Lung (tissue), 12 donors: Measurements from ENCODE around the gene MFSD1. TPM values are rescaled to one million over a fixed set of nuclear protein-coding genes. Genes with fewer than 3 reads are reported as not detected.

Experiments
- ATAC-seq: fragments of 200-7000 bp; cut with Tn5 transposase; one replicate; pipeline ENCODE4 v1.9.1; 2020; ENCODE audit warnings: moderate number of reproducible peaks; ENCODE audit not compliant: insufficient read depth, low FRiP score
- DNase-seq, 3 donors: peaks; one replicate each; pipeline ENCODE4 v3.0.0-alpha.2; 2013 to 2017
- H3K27ac ChIP-seq, 2 donors: one replicate each; pipeline ENCODE4 v1.5.1; 2013; ENCODE audit warnings: mild to moderate bottlenecking in 2 of 2, moderate library complexity in 2 of 2, control low read depth in 1 of 2, inconsistent platforms in 1 of 2, low read depth in 1 of 2, low read length in 1 of 2
- H3K27me3 ChIP-seq, 3 donors: one replicate each; pipeline ENCODE4 v1.5.1; 2013; ENCODE audit warnings: low read length in 2 of 3; ENCODE audit not compliant: control insufficient read depth in 3 of 3, insufficient read depth in 3 of 3
- H3K36me3 ChIP-seq, 4 donors: one replicate each; pipeline ENCODE4 v1.5.1; 2013; ENCODE audit warnings: low read length in 4 of 4, mild to moderate bottlenecking in 1 of 4, moderate library complexity in 1 of 4; ENCODE audit not compliant: control insufficient read depth in 4 of 4, insufficient read depth in 4 of 4
- H3K4me1 ChIP-seq, 5 donors: one replicate each; pipeline ENCODE4 v1.5.1; 2013; ENCODE audit warnings: low read length in 5 of 5, mild to moderate bottlenecking in 2 of 5, moderate library complexity in 1 of 5; ENCODE audit not compliant: control insufficient read depth in 5 of 5, insufficient read depth in 5 of 5
- H3K4me3 ChIP-seq: one replicate; pipeline ENCODE4 v1.5.1; 2013; ENCODE audit warnings: mild to moderate bottlenecking, control low read depth, moderate library complexity
- H3K9ac ChIP-seq, 2 donors: one replicate each; pipeline ENCODE4 v1.5.1; 2013; ENCODE audit warnings: low read length in 2 of 2, control low read depth in 1 of 2; ENCODE audit not compliant: insufficient read depth in 1 of 2
- H3K9me3 ChIP-seq, 4 donors: one replicate each; pipeline ENCODE4 v1.5.1; 2013; ENCODE audit warnings: low read length in 3 of 4, mild to moderate bottlenecking in 1 of 4, moderate library complexity in 1 of 4; ENCODE audit not compliant: control insufficient read depth in 4 of 4, insufficient read depth in 3 of 4
- CTCF ChIP-seq: IDR thresholded peaks from 2 replicates; pipeline ENCODE4 v1.5.1; 2012; ENCODE audit warnings: mild to moderate bottlenecking; ENCODE audit errors: control extremely low read depth, extremely low read depth
- WGBS, 2 donors: extraction: QIAGEN DNeasy Blood & Tissue Kit; methylation state at CpG; one replicate each; pipeline ENCODE4 v1.1.7; 2013; 5-methylcytosine and 5-hydroxymethylcytosine counted together
- polyA plus RNA-seq, 2 donors: library from polyadenylated mRNA; stranded (reverse); fragments of 200-250 nt; gene quantifications; one replicate each; pipeline ENCODE4 v1.2.1, GENCODE V29; 2013
- total RNA-seq, 2 donors: library from RNA; depleted of rRNA in 1 of 2; stranded (reverse); fragments of >200 nt in 1 of 2; gene quantifications; one replicate each; pipeline ENCODE4 v1.2.1, GENCODE V29; 2014 to 2021
- donor health status: control.
- donor health status: control.
- donor health status: Bipolar disorder and iron deficiency.
- donor health status: healthy.
- donor health status: DM: yes; HTN: yes; CAD: no.

MFSD1 gene
- total and polyA plus RNA-seq, 4 donors: 25.8 to 143 (median 93.3) TPM

DNA sequence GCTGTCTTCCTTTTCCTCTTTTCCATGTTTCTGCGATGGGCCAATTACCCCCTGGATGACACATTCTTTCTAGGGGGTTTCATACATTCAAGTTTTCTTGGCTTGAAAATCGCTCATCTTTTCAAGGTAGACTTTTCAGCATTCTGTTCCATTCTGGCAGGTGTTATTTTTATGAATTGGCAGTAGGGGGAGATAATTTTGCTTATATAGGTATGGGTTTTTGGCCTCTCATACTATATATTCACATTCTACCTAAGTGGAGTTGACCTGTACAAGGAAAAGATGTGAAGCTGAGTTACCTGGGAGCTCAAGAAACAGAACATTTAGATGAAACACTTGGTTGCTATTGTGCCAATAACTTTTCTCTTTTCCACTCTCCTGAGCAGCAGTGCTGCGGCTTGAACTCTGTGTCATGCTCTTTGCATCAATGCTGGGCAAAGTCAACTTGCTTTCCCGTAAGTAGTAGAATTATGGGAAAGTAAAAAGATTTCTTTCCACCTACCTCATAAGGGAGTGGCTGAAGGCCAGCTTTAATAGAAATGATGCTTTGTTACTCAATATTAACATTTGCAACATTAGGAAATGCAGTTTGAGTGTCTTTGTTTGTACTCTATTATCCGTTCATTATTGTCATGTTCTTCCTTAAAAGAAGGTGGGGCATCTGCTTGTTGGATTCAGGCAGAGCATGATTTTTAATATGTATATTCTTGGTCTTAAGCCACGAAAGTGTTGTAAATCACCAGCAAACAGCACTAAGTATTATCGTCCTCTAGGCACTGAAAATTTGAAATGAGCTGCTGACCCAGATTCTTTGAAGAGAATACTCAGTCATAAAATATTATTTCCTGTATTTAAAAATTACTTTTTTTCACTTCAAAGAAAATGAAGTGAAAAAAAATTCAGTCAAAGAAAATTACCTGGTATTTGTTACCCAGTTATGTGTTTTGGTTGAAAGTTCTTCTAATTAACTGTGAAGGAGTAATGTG, 27.7 kb upstream of the MFSD1 start:
- ATAC-seq: no peak

DNA sequence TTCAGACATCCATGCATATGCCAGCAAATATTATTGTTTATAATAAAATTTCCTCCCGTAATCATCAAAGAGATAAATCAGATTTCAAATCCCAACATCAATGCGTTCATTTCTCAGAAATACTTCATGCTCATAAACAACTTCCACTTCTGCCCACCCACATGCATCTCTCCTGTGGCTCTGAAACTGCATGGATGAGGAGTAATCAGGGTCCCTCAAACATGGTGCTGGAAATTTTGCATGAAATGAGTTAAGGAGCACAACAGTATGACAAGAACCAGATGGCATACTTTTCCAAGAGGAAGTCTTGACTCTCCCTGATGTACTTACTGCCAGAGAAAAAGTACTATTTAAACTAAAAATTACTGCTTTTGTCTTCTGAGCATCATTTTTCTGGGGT, 26.9 kb upstream of the MFSD1 start:
- ATAC-seq: no peak
- Histone ChIP-seq H3K9ac (no peak overlapping the region), H3K4me3 (no peak overlapping the region), H3K36me3 (peaks cover 0 to 4% (median 1%) of the 10 kb centered on the region in 4 donors), H3K27ac (no peak overlapping the region), H3K9me3 (no peaks in the 10 kb centered on the region), H3K27me3 (no peaks in the 10 kb centered on the region), H3K4me1 (peaks cover 0 to 81% (median 22%) of the 10 kb centered on the region in 5 donors)
- WGBS, 2 donors: 55 to 80% methylated on average over 2 of the region's 2 CpGs
- no peak for TF ChIP-seq CTCF
- DNase-seq: peak; percentile 86 to 99 (median 98)

More for the DNA sequence above, 27.7 kb upstream of the MFSD1 start:
- no peak overlapping the region for H3K4me3 ChIP-seq
- H3K36me3 ChIP-seq: peaks cover 0 to 4% (median 1%) of the 10 kb centered on the region in 4 donors
- no peaks in the 10 kb centered on the region for H3K9me3 ChIP-seq
- peak; percentile 33 to 90 (median 86) for DNase-seq
- H3K4me1 ChIP-seq: peaks cover 0 to 88% (median 22%) of the 10 kb centered on the region in 5 donors
- H3K27me3 ChIP-seq: no peaks in the 10 kb centered on the region
- no peak overlapping the region for H3K27ac ChIP-seq
- WGBS, 2 donors: 69 to 76% methylated on average over 7 of the region's 7 CpGs
- H3K9ac ChIP-seq: no peak overlapping the region
- no peak for TF ChIP-seq CTCF

DNA sequence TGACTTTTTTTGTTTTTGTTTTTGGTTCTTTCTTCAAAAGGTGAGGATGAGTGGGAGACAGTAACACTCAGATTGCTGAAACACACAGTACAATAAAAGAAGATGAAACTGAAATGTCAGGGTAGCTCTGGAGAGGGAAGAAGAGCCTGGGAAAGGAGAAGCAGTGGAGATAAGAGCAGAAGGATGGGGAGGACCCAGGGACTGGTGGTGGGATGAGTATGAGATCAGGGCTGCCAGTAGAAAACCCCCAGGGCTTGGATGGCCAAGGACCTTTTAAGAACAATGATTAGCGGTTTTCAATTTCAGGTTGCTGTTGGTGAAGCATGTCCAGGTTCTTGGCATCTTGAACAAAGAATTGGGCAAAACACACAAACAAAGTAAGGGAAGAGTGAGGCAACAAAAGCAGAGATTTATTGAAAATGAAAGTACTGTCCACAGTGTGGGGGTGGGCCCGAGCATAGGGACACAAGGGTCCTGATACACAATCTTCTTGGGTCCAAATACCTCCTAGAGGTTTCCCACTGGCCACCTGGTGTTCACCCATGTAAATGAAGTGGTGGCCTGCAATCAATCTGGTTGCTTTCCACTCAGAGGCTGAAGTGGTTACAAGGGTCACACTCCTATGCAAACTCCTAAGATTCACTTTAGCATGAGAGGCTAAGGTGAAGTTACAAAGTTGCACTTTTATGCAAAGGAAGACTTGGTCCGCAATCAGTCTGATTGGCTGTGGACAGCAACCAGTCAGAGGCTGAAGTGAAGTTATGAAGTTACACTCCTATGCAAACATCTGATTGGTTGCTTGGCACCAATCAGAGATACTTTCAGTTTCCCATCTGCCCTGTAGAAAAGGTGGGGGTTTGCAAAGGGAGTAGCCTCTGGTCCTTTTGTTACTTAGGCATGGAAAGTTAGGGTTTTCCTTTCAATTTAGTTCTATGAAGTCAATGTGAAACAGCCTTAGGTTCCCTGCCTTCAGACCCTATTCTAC, 26.1 kb upstream of the MFSD1 start:
- peaks cover 0 to 73% (median 16%) of the 10 kb centered on the region in 5 donors for H3K4me1 ChIP-seq
- no peak for TF ChIP-seq CTCF

More for the DNA sequence above, 26.1 kb upstream of the MFSD1 start:
- ATAC-seq: no peak
- DNase-seq: peak in 1 of 3 donors; percentile 35
- Histone ChIP-seq H3K9me3 (no peaks in the 10 kb centered on the region), H3K27me3 (no peaks in the 10 kb centered on the region), H3K4me3 (no peak overlapping the region), H3K27ac (peak overlapping the region; percentile 23 to 50), H3K36me3 (peaks cover 0 to 2% (median under 1%) of the 10 kb centered on the region in 4 donors), H3K9ac (no peak overlapping the region)
- WGBS, 2 donors: 91% methylated on average over 3 of the region's 3 CpGs
